Tibial nerve (tissue), 3 donors: ENCODE results near the gene DAG1.

Source experiments
- POLR2A ChIP-seq, 2 donors: fragments of 450-650 bp; IDR thresholded peaks; one replicate each; pipeline ENCODE4 v1.6.1; 2017; ENCODE audit warnings: antibody characterized with exemption in 2 of 2, mild to moderate bottlenecking in 2 of 2, moderate library complexity in 2 of 2
- TF ChIP-seq, protein P1 (sequence below), 5 experiments: fragments of 200-600 bp in 3 of 5; fragments of 450-650 bp in 2 of 5; sonication (generic) in 3 of 5; IDR thresholded peaks; one replicate each; pipeline ENCODE4 v1.5.1; 2016 to 2019; ENCODE audit warnings: antibody characterized with exemption in 5 of 5, mild to moderate bottlenecking in 3 of 5, moderate library complexity in 2 of 5

- TF ChIP-seq POLR2A (IDR thresholded peaks at IDR 0.05): no peak
- TF ChIP-seq, protein P1, sequence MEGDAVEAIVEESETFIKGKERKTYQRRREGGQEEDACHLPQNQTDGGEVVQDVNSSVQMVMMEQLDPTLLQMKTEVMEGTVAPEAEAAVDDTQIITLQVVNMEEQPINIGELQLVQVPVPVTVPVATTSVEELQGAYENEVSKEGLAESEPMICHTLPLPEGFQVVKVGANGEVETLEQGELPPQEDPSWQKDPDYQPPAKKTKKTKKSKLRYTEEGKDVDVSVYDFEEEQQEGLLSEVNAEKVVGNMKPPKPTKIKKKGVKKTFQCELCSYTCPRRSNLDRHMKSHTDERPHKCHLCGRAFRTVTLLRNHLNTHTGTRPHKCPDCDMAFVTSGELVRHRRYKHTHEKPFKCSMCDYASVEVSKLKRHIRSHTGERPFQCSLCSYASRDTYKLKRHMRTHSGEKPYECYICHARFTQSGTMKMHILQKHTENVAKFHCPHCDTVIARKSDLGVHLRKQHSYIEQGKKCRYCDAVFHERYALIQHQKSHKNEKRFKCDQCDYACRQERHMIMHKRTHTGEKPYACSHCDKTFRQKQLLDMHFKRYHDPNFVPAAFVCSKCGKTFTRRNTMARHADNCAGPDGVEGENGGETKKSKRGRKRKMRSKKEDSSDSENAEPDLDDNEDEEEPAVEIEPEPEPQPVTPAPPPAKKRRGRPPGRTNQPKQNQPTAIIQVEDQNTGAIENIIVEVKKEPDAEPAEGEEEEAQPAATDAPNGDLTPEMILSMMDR (IDR thresholded peaks at IDR 0.05): no peak
Observed at GRCh38 chr3:49530231-49530630, 60.2 kb downstream of the DAG1 start.
